ENCODE data around the gene TBC1D12.
"Not testable (repeated sequence)": the region's sequence is repeated elsewhere in the genome, so short reads cannot be mapped to it uniquely, and the experiment has no call there.

TBC1D12 gene

DNA sequence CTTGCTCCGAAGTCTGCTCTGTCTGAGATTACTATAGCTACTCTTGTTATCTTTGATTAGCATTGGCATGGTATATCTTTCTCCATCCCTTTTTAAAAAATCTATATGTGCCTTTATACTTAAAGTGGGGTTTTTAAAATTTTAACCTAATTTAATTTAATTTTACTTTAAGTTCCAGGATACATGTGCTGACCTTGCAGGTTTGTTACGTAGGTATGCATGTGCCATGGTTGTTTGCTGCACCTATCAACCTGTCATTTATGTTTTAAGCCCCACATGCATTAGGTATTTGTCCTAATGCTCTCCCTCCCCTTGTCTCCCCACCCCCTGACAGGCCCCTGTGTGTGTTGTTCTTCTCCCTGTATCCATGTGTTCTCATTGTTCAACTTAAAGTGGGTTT lies 54.6 kb downstream of the TBC1D12 start:
- DNase-seq (ENCODE audit: low read depth) = no peak

DNA sequence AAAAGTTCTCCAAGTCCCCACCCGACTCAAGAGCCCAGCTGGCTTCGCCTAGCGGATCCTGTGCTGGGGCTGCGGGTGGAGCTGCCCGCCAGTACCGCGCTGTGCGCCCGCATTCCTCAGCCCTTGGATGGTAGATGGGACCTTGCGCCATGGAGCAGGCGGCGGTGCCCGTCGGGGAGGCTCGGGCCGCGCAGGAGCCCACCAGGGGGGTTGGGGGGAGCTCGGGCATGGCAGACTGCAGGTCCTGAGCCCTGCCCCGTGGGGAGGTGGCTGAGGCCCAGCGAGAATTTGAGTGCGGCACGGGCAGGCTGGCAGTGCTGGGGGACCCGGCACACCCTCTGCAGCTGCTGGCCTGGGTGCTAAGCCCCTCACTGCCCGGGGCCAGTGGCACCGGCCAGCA lies 57.0 kb downstream of the TBC1D12 start:
- DNase-seq (ENCODE audit: low read depth) = no peak

DNA sequence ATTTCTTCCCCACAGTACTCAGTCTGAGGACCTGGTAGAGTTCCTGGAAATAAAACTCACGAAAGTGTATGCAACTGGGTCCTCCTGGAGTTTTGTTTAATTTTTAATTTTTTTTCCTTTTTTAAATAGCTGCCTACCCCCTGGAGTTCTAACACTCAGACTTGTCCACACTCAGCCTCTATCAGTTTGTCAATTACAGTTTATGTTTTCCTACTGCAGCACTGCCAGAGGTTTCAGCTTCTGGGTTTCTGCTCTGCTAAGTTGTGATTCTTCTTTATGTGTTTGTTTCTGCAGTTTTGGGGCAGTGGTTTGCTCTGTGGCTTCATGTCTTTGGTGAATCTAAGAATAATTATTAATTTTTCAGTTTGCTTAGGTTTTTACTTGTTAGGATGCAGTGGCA lies 59.2 kb downstream of the TBC1D12 start:
- DNase-seq (ENCODE audit: low read depth) = no peak

DNA sequence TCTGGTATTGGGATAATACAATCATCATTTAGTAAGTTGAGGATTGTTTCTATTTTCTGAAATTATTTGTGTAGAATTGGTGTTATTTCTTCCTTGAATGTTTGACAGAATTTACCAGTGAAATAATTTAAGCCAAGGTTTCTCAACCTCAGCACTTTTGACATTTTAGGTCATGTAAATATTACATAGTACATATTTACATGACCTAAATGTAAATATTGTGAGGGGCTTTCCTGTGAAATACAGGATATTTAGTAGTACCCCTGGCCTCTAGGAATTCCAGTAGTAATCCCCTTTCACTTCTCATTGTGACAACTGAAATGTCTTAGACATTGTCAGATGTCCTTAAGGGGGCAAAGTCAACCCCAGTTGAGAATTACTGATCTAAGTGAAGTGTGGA lies 59.8 kb downstream of the TBC1D12 start:
- no peak for DNase-seq (ENCODE audit: low read depth)

DNA sequence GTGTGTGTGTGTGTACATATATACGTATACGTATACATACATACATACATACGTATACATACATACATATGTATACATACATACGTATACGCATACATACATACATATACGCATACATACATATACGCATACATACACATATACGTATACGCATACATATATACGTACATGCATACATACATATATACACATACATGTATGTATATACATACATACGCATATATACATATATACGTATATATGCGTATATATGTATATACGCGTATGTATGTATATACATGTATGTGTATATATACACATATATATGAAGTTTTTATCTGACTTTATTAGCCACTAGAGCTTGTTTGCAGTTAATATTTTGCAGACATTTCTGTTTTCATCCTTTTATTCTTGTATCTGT lies 63.3 kb downstream of the TBC1D12 start:
- no peak for DNase-seq (ENCODE audit: low read depth)

DNA sequence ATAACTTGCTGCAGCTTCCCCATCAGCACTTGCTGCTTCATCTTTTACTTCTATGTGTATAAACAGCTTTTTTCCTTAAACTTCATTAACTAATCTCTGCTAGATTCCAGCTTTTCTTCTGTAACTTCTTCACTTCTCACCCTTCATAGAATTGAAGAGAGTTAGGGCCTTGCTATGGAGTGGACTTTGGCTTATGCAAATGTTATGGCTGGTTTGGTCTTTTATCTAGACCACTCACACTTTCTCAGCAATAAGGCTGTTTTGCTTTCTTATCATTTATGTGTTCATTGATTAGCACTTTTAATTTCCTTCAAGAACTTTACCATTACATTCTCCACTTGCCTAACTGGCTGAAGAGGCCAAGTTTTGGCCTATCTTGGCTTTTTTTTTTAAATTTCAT lies 79.1 kb downstream of the TBC1D12 start:
- no peak for DNase-seq (ENCODE audit: low read depth)

DNA sequence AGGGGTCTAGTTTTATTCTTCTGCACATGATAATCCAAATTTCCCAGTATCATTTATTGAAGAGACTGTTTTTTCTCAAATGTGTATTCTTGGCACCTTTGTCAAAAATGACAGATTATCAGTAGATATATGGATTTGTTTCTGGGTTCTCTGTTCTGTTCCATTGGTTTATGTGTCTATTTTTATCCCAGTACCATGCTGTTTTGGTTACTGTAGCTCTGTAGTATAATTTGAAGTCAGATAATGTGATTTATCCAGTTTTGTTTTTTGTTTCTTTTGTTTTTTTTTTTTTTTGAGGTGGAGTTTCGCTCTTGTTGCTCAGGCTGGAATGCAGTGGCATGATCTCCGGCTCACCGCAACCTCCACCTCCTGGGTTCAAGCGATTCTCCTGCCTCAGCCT lies 81.6 kb downstream of the TBC1D12 start:
- no peak for DNase-seq (ENCODE audit: low read depth)

DNA sequence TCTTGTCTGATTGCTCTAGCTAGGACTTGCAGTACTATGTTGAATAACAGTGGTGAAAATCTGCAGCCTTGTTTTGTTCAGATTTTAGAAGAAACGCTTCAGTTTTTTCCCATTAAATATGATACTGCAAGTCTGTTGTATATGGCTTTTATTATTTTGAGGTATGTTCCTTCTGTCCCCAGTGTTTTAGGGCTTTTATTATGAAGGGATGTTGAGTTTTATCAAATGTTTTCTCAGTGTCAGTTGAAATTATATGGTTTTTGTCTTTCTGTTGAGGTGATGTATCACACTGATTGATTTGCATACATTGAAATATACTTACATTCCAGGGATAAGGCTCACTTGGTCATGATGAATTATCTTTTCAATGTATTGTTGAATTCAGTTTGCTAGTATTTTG lies 82.8 kb downstream of the TBC1D12 start:
- DNase-seq (ENCODE audit: low read depth) = no peak

DNA sequence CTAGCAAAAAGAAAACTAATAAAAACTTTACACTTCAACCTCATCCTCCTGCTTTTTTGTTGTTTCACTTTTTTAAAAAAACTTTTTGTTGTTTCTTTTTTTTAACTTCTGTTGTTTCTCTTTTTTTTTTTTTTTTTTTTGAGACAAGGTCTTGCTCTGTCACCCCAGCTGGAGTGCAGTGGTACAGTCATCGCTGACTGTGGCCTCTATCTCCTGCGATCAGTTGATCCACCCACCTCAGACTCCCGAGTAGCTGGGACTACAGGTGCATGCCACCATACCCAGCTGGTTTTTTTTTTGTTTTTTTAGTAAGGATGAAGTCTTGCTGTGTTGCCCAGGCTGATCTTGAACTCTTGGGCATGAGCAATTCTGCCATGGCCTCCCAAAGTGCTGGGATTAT lies 85.2 kb downstream of the TBC1D12 start:
- DNase-seq (ENCODE audit: low read depth) = no peak

DNA sequence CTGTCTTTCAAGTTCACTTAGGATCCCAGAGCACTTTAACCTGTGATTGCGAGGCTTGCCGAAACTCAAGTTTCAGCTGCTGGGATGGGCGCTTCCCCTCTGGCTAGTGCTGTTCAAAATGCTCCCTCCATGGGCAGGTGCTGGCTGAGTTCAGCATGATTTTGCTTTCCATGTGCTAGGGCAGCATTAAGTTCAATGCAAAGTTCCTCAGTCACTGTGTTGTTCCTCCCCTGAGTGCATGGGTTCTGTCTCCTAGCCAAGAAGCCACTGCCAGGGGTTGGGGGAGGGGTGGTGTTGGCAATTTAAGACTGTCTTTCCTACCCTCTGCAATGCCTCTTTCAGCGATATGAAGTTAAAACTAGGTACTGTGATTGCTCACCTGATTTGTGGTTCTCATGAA lies 86.8 kb downstream of the TBC1D12 start:
- DNase-seq (ENCODE audit: low read depth) = no peak

DNA sequence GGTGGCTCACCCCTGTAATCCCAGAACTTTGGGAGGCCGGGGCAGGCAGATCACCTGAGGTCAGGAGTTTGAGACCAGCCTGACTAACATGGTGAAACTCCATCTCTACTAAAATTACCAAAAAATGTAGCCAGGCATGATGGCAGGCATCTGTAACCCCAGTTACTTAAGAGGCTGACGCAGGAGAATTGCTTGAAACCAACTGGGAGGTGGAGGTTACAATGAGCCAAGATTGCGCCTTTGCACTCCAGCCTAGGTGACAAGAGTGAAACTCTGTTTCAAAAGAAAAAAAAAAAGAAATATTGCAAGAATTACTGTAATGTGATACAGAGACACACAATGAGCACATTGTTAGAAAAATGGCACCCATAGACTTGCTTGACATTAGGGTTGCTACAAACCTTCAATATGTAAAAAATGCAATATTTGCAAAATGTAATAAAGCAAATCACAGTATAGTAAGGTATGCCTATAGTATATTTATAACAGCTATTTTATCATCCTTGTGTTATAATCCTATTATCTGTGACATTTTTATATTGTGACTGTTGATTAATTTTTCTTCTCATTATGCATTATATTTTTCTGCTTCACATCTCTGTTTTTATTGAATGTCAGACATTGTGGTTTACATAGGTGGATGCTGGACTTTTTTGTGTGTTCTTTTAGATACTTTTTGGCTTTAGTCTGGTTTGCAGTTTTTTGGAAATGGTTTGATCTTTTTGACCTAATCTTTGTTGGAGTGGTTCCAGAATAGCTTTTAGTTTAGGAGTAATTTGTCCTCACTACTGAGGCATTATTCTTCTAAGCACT lies 87.8 kb downstream of the TBC1D12 start:
- DNase-seq (ENCODE audit: low read depth) = no peak

DNA sequence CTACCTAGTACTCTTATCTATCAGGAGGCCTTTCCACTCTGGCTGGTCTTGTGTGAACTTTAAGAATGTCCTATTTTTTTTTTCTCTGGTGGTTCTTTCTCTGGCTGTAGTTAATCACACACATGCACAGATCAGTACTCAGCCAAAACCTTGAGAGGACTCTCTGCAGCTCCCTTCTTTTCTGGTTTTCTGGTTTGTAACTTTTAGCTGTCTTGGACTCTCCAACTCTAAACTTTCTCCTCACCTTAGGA lies 88.4 kb downstream of the TBC1D12 start:
- DNase-seq (ENCODE audit: low read depth) = no peak

DNA sequence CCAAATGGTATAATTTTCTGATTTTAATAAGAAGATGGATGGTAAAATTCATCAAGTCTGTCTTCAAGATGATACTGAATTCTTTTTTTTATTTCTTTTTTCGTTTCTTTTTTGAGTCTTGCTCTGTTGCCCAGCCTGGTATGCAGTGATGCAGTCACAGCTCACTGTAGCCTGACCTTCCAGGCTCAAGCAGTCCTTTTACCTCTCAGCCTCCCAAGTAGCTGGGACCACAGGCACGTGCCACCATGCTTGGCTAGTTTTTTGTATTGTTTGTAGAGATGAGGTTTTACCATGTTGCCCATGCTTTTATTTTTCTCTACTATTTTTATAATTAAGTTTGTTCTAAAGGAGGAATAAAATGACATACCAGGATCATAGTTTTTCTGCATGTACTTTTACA lies 91.1 kb downstream of the TBC1D12 start:
- DNase-seq (ENCODE audit: low read depth) = no peak

DNA sequence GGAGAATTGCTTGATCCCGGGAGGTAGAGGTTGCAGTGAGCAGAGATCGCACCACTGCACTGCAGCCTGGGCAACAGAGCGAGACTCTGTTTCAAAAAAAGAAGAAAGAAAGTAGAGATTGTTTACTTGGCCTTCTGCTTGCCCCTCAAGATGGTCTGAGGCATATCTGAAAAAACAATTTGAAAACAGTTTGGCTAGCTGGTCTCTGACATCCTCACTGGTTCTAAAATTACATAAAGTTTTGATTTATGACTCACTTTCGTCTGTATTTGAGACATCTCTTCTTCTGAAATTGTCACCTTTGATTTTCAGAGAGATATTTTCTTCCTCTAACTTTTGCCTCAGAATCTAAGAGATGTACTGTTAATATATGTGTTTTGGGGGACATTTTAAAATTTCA lies 93.7 kb downstream of the TBC1D12 start:
- DNase-seq (ENCODE audit: low read depth) = no peak

DNA sequence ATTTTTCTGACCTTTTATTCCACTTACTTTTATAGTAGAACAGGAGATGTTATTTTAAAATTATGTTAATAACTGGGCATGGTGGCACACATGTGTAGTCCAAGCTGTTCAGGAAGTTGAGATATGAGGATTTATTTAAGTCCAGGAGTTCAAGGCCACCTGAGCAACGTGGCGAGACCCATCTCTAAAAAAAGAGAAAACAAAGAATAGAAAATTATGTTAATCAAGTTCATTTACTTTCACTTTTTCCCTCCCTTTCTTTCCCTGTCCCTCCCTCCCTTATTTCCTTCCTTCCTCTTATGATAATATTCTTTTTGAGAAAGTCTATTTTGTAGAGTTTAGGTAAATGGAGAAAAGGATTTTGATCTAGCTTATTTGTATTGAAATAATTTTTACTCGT lies 94.3 kb downstream of the TBC1D12 start:
- no peak for DNase-seq (ENCODE audit: low read depth)

DNA sequence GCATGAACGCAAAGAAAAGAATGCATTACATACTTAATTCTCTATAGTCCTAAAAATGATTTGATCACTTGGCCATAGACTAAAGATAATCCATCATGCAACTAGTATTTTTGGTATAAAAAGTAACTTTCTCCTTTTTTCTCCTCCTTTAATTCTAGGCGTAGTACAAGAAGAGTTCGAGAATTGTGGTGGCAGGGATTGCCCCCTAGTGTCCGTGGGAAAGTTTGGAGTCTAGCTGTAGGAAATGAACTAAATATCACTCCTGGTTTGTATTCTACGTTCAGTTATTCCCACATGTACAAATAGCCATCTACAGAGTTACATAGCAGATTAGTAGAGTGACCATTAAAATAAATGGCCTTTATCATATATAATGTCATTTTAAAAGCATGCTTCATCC lies 97.7 kb downstream of the TBC1D12 start:
- DNase-seq (ENCODE audit: low read depth) = no peak

DNA sequence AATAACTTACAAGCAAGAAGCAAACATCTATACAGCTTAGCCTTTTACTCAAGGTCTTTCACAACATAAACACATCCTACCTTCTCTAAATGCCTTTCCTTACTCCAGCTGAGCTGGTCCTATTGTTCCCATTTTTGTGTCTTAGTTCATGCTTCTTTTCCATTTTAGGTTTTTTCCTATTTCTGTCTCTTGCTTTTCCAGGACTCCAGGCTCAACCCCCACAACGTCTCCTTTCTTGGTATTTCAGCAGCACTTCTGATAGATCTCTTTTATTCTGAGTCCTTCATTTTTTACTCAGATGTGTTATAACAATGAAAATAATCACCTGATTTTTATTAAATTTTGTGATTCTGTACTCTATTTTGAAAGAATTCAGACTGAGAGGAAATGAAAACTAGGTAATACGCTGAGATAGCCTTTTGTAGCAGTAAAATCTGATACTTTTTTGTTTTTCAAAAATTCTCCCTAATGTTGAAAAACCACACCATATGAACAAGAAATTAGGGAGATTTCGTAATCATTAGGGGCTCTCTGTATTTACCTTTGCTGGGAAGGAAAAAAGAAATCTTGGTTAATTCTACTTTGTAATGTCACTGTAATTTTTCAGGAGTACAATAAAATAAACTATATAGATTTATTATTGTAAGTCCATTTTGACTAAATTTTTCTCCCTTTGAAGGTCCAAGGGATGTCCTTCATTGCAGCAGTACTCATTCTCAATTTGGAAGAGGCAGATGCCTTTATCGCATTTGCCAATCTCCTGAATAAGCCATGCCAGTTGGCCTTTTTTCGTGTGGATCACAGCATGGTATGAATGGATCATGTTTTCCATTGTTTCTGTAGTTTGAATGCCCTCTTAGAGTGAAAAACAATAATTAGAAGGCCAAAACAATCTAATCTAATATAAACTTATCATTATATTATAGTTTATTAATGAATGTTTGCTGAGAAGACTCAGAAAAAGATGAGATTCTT lies 119.2 kb downstream of the TBC1D12 start:
- DNase-seq (ENCODE audit: low read depth) = no peak

DNA sequence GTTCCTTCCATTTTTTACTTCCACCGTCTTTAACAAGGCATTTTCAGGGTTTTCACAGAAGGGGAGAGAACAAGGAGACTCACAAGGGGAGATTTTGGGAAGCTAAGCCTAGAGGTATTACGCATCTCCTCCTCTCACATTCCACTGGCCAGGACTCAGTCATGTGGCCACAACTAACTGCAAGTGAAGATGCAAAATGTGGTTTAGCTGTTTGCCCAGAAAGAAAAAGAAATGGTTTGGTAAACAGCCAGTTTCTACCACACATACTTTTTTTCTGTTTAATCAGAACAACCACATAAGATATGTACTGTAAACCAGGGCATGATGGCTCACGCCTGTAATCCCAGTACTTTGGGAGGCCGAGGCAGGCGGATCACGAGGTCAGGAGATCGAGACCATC lies 121.8 kb downstream of the TBC1D12 start:
- DNase-seq (ENCODE audit: low read depth) = no peak

DNA sequence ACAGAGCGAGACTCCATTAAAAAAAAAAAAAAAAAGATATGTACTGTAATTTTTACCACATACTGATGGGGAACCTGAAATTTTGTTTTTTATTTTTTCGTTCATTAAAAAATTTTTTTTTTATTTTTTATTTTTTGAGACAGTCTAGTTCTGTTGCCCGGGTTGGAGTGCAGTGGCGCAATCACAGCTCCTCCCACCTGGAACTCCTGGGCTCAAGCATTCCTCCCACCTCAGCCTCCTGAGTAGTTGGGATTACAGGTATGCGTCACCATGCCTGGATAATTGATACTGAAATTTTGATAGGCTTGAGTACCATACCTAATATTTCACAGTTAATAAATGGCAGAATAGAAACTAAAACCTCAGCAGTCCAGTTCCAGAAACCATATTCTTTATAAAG lies 122.4 kb downstream of the TBC1D12 start:
- no peak for DNase-seq (ENCODE audit: low read depth)

DNA sequence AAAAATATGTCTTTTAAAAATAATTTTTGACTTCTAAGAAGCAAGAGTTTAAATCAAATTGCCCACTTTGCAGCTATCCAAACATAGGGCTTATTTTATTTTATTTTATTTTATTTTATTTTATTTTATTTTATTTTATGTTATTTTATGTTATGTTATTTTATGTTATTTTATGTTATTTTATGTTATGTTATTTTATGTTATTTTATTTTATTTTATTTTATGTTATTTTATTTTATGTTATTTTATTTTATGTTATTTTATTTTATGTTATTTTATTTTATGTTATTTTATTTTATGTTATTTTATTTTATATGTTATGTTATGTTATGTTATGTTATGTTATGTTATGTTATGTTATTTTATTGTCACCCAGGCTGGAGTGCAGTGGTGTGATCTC lies 129.2 kb downstream of the TBC1D12 start:
- DNase-seq (ENCODE audit: low read depth) = not testable (repeated sequence)

DNA sequence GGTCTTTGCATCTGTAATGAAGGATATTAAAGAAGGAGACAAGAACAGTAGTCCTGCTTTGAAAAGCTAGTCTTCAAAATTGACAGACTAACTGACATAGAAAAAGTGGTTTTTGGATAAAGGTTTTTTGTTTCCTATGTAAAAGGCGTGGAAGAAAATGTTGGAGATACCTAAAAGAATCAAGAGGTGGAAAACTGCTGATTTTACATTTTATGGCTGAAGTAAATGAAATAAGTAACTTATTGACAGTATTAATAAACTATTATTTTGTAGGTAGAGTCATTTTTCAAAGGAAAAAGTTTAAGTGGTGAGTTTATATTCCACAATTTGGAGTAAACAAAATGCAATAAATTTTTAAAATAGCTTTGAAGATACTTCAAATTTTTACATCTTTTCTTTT lies 130.7 kb downstream of the TBC1D12 start:
- no peak for DNase-seq (ENCODE audit: low read depth)

DNA sequence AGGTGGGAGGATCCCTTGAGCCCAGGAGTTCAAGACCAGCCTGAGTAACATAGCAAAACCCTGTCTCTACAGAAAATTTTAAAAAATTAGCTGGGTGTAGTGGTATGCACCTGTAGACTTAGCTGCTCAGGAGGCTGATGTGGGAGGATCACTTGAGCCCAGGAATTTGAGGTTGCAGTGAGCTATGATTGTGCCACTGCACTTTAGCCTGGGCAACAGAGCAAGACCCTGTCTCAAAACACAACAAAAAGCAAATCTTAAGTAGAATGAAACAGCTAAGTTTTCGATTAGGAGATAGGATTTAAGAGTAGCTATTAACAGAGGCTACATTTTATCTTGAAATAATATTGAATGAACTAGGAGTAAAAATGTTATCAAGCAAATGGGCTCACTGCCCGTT lies 139.9 kb downstream of the TBC1D12 start:
- DNase-seq (ENCODE audit: low read depth) = not testable (repeated sequence)

DNA sequence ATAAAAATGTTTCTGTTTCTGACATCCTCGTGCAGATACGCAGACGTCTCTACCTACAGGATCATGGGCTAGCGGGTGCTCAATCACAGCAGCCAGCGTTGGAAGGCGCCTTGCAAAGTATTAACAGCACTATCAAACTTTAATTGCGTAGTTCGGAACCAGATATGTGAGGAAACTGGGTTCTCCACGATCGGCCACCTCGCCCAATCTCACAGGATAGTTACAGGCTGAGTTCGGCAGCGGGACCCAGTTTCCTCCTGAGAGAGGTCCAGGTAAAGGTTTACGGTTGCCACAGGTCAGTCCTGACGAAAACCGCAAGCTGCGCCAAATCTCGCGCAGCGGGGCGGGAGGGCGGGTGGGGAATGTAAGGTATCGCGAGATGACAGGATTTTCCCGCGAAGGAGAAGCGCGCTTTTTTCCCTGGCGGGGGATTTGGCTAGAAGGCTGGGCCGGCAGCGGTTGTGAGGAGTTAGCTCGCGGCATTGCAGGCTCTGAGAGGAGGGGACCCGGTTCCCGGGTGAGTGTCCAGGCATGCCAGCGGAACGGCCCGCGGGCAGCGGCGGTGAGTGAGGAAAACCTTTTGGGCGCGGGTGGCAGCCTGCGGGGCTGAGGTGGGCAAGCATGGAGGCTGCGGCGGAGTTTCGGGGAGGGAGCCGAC lies 143.2 kb downstream of the TBC1D12 start, which contains the start of gene HELLS:
TSS of gene HELLS (plus strand) at position 398 of the 658 bp plus-strand sequence. CDS start at position 532, 134 bp downstream.
- peak; percentile 40 for DNase-seq (ENCODE audit: low read depth)

Measured in stimulated activated CD8-positive, alpha-beta memory T cell treated with anti-CD3 and anti-CD28 coated beads, Interleukin-15, amount 100 ng/mL, for 1 hour (primary cell).